Stimulated activated CD4-positive, alpha-beta T cell treated with anti-CD3 and anti-CD28 coated beads, TNF-alpha, amount 100 ng/mL, for 48 hours (primary cell): ENCODE measurements around the gene BIN1.

Experiments used
- DNase-seq, 3 donors: peaks; one replicate each; pipeline ENCODE4 v3.0.0-alpha.2; 2020; ENCODE audit warnings: low read depth in 3 of 3

BIN1 gene

DNA sequence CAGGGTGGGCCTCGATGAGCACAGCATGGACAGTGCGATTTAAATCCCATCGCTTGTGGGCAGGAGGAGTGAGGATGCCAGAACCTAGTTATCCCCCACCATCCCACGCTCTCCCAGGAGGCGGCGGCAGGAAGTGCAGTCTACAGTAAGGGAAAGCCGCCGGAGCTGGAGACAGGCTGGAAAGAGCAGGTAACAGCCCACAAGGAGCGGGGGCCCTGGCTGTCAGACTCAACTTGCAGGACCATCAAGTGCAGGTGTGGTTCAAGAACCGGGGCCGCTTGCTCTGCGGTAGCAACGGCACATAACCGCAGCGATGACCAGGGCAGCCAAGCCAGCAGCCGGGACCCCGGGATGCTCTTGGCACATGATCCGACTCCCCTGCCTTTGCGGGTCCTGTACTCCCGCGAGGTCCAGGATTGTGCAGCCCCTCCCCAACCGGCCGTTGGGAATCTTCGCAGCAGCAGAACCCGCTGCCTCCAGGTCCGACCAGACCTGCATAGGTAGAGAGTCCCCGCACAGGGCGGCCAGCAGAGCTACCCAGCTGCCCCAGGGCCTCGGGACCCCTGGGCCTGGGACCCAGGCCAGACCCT is 82.1 kb downstream of the BIN1 start:
- DNase-seq: no peak

DNA sequence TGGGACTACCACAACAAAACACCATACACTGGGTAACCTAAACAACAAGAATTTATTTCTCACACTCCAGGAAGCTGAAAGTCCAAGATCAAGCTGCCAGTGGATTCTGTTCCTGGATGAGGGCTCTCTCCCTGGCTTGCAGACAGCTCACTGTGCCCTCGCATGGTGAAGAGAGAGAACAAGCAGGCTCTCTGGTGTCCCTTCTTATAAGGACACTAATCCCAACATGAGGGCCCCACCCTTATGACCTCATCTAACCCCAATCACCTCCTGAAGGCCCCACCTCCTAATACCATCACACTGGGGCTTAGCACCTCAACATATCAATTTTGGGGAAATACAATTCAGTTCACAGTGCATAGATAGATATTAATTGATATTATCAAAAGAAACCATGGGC is 83.5 kb downstream of the BIN1 start:
- DNase-seq: no peak

DNA sequence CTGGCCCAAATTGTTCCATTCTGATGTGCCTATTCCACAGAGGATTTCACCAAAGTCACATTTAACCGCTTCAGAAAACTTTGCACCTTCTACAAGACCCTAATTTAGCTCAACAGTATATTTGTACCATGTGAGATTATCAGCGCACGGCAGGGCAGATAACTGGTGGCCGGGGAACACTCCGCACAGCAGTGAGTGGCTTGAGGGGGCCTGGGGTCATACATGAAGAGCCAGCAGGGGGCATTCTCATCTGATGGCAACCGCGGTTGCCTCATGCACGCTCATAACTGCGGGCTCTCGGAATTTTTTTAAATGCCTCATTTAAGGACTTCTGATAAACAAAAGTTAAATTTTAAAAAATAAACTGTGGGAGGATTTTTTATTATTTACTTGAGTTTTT is 84.1 kb downstream of the BIN1 start:
- DNase-seq: no peak

DNA sequence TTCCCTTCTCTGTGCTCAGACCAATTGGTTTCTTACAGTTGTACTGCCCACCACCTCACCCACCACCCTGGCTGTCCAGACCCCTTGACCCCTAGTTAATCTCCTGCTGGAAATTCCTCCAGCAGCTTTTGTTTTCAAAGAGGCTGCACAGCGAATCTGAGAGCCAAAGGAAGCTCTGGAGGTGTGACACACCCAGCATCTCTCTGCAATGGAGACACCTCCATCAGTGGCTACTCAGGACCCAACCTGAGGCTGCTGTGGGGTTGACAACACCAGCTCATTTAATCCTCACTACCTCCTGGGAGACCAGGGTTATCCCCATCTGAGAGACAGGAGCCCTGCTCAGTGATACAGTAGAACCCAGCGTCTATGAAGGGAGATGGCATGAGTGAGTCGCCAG is 86.4 kb downstream of the BIN1 start:
- no peak for DNase-seq

DNA sequence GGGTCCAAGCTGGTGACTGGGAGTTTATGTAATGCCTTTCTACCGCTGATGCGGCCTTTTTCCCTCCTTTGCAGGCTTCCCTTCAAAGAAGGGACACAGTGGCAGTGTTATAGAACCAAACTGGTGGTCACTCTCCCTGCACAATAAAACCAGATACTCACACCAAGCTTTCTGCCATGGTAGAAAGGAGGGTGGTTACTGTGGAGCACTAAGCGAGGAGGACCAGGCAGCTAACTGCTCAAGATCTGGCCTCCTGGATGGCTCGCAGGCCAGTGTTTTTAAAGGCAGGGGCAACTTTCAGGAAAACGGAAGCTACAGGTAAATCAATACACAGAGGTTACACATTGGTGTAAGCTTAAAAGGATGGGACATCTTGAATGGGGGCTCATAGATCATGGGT is 89.4 kb downstream of the BIN1 start:
- no peak for DNase-seq

DNA sequence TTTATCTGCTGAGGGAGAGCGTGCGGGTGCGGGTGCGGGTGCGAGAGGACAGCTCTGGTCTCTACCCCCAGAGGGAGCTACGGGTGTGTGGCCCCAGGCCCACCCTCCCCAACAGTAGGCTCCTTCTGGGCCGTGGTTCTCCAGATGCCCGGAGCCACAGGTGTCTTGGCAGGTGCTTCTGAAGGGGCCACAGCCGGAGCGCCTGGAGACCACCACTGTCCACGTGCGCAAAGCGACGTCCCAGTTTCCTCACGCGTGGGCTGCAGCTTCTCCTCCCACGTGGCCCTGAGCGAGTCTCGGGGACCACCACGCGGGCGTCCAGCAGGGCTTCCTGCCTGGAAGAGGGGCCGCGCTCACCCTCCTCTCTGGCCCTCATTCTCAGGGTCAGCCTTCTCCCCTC is 90.6 kb downstream of the BIN1 start:
- no peak for DNase-seq

DNA sequence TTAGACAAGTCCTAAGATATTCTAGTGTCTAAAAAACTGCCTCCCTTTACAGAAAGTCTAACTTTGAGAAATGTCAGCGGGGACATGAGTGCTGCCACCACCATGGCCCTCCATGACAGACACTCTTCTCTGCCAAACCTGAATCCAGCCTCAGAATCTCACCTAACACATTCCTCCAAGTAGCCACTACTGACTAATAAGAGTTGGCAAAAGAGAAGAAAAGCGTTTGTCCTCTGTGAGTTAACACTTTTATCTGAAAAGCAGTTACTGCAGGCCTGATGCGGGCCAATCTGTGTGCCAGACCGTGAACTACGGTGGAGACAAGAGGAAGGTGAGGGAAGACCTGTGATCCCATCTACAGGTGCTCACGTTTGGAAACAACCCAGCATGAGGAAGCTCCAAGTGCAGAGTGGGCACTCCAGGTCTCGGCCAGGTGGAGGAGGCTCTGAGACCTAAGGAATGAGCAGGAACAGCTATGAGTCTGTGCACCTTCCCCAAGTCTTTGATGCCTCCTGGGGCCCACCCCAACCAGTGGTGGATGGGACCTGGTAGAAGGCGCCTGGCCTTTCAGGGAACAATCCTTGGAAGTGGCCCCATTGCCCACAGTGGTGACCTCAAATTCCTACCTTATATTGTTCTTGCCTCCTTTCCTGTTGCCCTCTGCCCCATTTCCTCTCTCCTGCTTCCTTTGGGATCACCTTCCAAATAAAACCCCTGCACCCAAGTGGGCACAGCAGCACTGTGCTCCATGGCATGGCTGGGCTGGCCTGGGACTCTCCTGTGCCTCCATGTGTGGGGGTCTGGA is 91.6 kb downstream of the BIN1 start:
- DNase-seq: no peak

DNA sequence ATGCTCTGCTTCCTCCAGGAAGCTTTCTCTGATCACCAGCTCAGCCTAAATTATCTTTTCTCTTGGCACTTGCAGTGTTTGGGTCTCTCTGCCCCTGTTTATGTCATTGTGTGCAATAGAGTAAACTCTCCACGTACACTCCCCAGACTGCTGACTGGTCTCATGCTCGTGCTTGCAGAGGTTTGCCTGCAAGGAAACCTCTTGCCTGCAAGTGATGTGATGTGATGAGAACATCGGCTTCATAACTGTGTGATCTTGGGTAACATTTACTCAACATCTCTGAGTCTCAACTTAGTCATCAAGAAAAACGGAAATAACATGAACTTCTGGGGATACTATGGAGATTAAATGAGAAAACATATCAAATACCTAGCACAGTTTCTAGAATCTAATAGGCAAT is 92.3 kb downstream of the BIN1 start:
- DNase-seq: no peak

DNA sequence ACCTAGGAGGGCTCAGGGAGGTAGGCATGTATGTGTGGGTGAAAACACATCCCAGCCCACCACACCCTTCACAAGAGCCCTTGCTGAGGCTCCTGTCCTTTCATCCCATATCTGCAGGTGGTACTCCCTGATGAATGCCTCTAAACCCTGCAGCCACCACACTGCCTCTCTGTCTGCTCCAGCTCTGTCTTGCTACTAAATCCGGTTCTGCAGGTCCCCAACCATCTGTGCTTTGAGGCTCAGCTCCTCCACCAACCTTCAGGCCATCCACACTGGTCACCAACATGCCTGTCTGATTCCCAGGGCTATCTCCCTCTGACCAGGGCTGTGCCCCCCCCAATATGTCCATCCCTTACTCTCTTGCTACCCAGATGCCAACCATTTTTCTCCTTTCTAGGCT is 92.7 kb downstream of the BIN1 start:
- no peak for DNase-seq

DNA sequence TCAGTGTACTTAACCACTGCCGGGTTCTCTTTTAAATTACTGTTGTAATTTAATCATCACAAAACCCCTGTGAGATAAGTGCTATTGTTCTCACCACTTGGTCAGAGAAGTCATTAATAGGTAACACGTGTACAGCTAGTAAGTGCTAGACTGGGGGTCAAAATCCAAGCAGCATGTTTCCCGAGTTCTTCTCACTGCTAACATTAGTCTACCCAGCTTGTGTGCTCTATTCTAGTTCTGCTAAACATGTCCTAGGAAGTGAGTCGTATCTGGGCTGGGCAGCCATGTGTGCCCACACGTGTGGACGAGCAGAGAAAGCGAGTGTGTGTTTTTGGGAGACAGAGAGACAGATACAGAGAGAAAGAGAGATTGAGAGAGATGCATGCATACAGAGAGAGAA is 94.1 kb downstream of the BIN1 start:
- no peak for DNase-seq

DNA sequence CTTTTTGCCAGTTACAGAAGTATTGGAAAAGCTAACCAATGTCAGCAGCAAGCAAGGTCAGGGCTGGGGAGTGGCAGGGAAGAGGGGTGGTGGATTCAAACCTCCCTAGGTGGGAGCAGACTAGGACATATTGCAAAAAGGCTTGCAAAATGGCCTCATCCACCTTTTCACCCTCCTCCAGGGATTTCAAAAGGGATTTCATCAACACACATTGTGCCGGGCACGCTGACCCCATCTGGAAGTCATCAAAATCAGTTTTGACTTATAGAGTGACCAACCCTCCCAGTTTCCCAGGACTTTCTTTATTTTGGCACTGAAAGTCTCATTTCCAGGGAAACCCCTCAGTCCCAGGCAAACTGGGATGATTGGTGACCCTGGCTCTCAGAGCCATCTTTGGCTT is 94.7 kb downstream of the BIN1 start:
- DNase-seq: no peak

DNA sequence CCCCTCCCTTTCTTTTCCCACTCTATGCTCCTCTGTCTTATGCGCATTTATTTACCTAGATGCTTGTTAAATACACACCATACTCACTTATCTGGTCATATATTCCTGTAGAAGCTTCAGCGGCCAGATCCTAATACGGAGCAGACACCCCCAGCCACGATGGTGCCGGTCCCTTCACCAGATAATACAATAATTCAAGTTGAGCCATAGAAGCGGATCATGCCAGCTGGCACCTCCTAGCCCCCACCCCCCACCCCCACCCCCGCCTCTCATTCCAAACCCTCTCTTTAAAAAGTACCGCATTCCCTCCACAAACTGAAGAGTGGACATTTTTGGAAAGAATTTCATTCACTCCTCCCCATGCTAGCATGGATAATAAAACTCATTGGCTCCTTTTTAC is 95.2 kb downstream of the BIN1 start:
- no peak for DNase-seq

DNA sequence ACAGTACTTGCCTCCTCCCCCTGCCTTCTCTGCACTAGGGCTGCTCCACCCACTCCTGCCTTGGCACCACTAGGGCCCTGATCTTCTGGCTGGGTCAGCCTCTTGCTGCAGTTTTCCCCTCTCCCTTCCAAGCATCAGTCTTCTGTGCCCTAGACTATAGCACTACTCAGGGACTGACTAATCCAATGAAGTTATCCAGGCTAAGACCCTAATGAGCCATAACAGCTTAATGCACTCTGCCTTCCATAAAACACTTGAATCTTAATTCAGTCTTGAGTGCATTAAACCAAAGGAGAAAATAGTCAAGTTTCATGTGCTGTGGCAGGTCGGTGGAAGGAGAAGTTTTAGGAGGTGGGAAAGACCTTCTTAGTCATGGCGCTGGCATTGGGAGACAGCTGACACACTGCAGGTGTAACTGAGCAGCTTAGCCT is 95.7 kb downstream of the BIN1 start:
- no peak for DNase-seq

DNA sequence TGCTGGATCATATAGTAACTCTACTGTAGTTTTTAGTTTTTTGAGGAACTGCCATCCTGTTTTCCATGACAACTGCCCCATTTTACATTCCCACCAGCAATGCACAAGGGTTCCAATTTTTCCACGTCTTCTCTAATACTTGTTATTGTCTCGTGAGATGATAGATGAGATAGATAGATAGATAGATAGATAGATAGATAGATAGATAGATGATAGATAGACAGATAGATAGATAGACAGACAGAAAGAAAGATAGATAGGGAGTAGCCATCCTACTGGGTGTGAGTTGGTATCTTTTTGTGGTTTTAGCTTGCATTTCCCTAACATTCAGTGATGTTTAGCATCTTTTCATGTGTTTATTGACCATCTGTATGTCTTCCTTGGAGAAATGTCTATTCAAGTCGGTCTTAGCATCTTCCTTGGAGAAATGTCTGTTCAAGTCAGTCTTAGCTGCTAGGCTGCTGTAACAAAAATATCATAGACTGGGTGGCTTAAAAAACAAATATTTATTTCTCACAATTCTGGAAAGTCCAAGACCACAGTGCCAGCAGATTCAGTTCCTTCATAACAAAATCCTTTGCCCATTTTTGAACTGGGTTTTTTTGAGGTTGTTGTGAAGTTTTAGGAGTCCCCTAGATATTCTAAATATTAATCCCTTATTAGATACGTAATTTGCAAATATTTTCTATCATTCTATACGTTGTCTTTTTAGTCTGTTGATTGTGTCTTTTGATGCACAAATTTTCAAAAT is 98.5 kb downstream of the BIN1 start:
- DNase-seq: no peak

DNA sequence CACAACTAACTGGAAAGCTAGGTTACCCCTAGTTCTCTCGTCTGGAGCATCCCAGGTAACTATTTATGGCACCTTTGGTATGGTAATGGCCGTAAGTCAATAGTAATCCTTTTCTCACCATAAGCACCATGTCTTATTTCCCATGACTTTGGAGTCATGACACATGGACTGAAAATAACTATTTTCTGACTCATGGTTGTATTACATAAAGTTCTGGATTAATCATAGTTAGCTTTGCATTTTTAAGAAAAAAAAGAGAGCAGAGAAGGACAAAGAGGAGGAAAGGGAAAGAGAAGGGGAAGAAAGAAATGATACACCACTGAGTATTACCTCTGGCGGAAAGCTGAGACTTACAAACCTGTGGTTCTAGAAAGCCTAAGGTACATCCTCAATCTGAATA is 99.3 kb downstream of the BIN1 start:
- no peak for DNase-seq

DNA sequence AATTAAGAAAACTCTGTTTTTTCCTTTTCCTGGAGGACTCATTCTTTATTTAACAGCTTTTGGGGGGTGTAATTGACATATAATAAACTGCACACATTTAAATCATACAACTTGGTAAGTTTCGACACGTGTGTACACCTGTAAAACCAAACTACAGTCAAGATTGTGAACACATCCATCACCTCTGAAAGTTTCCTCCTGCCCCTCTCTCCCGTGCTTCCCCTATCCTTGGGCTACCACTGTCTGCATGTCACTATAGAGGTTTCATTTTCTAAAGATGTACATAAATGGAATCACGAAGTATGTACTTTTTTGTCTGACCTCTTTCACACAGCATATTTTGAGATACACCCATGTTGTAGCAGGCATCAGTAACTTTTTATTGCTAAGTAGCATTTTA is 100.0 kb downstream of the BIN1 start:
- DNase-seq: no peak

DNA sequence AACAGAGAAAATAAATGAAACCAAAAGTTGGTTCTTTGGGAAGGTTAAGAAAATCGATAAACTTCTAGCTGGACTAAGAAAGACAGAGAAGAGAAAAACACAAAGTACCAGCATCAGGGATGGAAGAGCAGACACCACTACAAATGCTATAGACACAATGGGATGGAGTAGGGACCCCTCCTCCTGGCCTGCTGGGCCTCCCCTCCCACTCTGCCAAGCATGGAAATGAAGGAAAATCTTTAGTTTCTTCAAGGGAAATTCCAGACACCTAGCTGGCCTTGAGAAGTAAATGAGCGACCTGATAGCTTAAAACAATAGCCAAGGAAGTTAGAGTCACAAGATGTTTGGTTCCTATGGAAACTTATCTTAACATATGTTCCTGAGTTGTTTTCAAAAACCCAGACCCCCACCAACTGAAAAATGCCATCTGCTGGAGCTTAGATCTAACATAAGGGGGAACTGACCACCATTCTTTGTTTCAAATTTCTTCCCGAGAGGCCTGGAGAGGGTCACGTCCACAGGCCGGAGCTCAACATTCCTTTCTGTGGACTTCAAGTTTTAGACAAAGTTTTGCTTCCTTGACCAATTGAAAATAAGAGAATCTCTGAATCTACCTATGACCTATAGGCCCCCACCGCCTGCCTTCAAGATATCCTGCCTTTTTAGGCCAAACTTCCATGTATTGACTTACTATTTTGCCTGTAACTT is 101.9 kb downstream of the BIN1 start:
- DNase-seq: no peak

DNA sequence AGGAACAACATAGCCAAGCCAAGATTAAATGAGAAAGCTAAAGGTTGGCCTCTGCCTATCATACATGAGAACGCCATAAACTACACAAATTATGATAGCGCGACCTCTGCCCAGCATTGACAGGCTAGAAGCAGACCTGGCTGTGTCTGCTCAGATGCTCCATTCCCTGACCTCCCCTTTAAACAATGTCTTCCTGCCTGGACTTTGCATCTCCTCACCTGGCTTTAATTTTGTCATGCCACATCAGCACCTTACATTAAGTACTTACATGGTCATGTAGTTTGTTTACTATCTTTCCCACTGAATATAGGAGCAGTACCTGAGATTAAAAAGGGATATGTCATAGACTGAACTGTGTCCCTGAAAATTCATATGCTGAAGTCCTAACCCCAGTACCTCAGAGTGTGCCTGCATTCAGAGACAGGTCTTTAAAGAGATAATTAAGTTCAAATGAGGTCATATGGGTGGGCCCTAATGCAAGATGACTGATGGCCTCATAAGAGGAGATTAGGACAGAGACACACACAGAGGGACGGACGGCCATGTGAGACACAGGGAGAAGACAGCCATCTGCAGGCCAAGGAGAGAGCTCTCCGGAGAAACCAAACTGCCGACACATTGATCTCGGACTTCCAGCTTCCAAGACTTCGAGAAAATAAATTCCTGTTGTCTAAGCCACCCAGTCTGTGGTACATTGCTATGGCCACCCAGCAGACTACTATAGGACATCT is 103.7 kb downstream of the BIN1 start:
- no peak for DNase-seq

DNA sequence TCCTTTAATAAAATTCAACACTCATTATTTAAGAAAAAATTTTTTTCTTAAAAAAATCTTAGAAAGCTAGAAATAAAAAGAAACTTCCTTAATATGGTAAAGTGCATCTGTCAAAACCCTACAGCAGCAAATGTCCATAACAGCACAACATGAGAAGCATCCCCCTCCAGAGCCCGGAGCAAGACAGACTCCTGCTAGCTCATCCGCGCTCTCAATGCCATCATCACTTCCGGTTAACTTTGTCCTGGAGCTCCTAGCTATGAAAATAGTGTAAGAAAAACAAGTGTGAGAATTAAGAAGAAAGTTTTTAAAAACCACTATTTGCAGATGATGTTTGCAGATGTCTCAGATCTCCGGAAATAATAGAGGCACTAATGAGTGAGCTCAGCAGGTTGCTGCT is 105.2 kb downstream of the BIN1 start:
- DNase-seq: no peak

DNA sequence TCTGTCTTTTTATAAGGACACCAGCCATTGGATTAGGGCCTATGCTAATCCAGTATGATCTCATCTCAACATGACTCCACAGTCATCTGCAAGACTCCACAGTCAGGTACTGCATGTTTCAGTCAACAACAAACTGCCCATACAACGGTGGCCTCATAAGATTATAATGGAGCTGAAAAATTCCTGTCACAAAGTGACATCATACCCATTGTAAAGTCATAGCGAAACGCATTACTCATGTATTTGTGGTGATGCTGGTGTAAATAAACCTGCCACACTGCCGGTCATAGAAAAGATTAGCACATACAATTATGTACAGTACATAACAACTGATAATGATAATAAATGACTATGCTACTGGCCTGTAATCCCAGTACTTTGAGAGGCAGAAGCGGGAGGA is 106.0 kb downstream of the BIN1 start:
- DNase-seq: no peak

DNA sequence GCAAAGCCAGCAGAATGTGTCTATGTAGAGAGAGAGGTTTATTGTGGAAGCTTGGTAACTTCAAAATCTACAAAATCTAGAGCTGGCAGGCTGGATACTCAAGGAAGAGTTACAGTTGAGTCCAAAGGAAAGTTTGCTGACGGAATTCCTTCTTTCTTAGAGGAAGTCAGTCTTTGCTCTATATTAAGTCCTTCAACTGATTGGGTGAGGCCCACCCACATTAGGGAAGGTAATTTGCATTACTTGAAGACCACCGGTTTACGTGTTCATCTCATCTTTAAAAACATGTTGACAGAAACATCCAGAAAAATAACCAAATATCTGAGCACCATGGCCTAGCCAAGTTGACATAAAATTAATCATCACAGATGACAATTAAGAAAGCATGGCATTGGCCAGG is 106.8 kb downstream of the BIN1 start:
- no peak for DNase-seq
